ENCODE data around the gene THUMPD1.

The THUMPD1 gene

GRCh38 chr16:20735490-20735889, 6.1 kb downstream of the THUMPD1 start:
- no peaks in the 10 kb centered on the region for H3K79me1 ChIP-seq (ENCODE audit: low read depth, low read length)
- H3K9me3 ChIP-seq (replicated peaks in 1 of 2; ENCODE audit: control insufficient read depth in 2 of 2, insufficient read depth in 1 of 2, low read depth in 1 of 2, low read length in 2 of 2) = no peaks in the 10 kb centered on the region
- H3K36me3 ChIP-seq (replicated peaks in 1 of 2; ENCODE audit: control insufficient read depth in 2 of 2, insufficient read depth in 2 of 2, low read length in 2 of 2) = peaks cover 16 to 64% of the 10 kb centered on the region in 2 donors
- no peak overlapping the region for H2BK120ac ChIP-seq (ENCODE audit: low read depth, low read length)
- H2BK12ac ChIP-seq (ENCODE audit: low read length) = no peak overlapping the region
- no peak overlapping the region for H3K4me2 ChIP-seq (ENCODE audit: insufficient read depth, low read length, poor library complexity, severe bottlenecking)
- H3K27ac ChIP-seq (replicated peaks; ENCODE audit: low read length) = no peak overlapping the region
- H3K4me1 ChIP-seq (ENCODE audit: control insufficient read depth in 2 of 2, insufficient read depth in 1 of 2, low read depth in 1 of 2, low read length in 2 of 2) = peaks cover 3% of the 10 kb centered on the region in 2 donors
- H3K4me3 ChIP-seq (ENCODE audit: low read length in 2 of 2) = no peak overlapping the region
- H3K9ac ChIP-seq (ENCODE audit: low read depth, low read length, poor library complexity) = no peak overlapping the region
- no peak for DNase-seq (ENCODE audit: low spot score)
- H2AK5ac ChIP-seq (ENCODE audit: low read depth, low read length) = no peak overlapping the region
- H3K18ac ChIP-seq (ENCODE audit: low read length) = no peak overlapping the region
- no peaks in the 10 kb centered on the region for H3K27me3 ChIP-seq (ENCODE audit: control insufficient read depth in 3 of 3, insufficient read depth in 3 of 3, low read depth in 1 of 3, low read length in 3 of 3)
- no peak overlapping the region for H3K23ac ChIP-seq (ENCODE audit: low read depth, low read length, poor library complexity)
- no peak overlapping the region for H2AFZ ChIP-seq (ENCODE audit: low read length)
- no peak overlapping the region for H2BK5ac ChIP-seq (ENCODE audit: low read length)
- no peak overlapping the region for H4K8ac ChIP-seq (ENCODE audit: low read depth, low read length)
- no CpG with 5 or more reads among the region's 1 CpG for WGBS, 2 donors (ENCODE audit: extremely low coverage in 2 of 2, insufficient read length in 2 of 2, insufficient replicate concordance in 1 of 2)
- H3K14ac ChIP-seq (ENCODE audit: low read length) = no peak overlapping the region
- no peak overlapping the region for H2BK15ac ChIP-seq (ENCODE audit: low read length)
- H3K4ac ChIP-seq (ENCODE audit: low read length) = no peak overlapping the region
- H4K91ac ChIP-seq (ENCODE audit: low read depth, low read length, poor library complexity) = no peak overlapping the region

GRCh38 chr16:20734782-20735181, 6.8 kb downstream of the THUMPD1 start:
- Histone ChIP-seq H3K27me3 (ENCODE audit: control insufficient read depth in 3 of 3, insufficient read depth in 3 of 3, low read depth in 1 of 3, low read length in 3 of 3) (no peaks in the 10 kb centered on the region), H2BK5ac (ENCODE audit: low read length) (no peak overlapping the region), H3K9me3 (replicated peaks in 1 of 2; ENCODE audit: control insufficient read depth in 2 of 2, insufficient read depth in 1 of 2, low read depth in 1 of 2, low read length in 2 of 2) (no peaks in the 10 kb centered on the region), H4K8ac (ENCODE audit: low read depth, low read length) (no peak overlapping the region), H3K27ac (replicated peaks; ENCODE audit: low read length) (no peak overlapping the region), H2BK15ac (ENCODE audit: low read length) (no peak overlapping the region), H2AFZ (ENCODE audit: low read length) (no peak overlapping the region), H3K36me3 (replicated peaks in 1 of 2; ENCODE audit: control insufficient read depth in 2 of 2, insufficient read depth in 2 of 2, low read length in 2 of 2) (peaks cover 16 to 60% of the 10 kb centered on the region in 2 donors), H3K9ac (ENCODE audit: low read depth, low read length, poor library complexity) (no peak overlapping the region), H3K4me2 (ENCODE audit: insufficient read depth, low read length, poor library complexity, severe bottlenecking) (no peak overlapping the region), H2AK5ac (ENCODE audit: low read depth, low read length) (no peak overlapping the region), H3K4ac (ENCODE audit: low read length) (no peak overlapping the region), H3K4me1 (ENCODE audit: control insufficient read depth in 2 of 2, insufficient read depth in 1 of 2, low read depth in 1 of 2, low read length in 2 of 2) (no peaks in the 10 kb centered on the region), H3K79me1 (ENCODE audit: low read depth, low read length) (no peaks in the 10 kb centered on the region), H3K4me3 (ENCODE audit: low read length in 2 of 2) (no peak overlapping the region), H2BK12ac (ENCODE audit: low read length) (no peak overlapping the region), H2BK120ac (ENCODE audit: low read depth, low read length) (no peak overlapping the region), H4K91ac (ENCODE audit: low read depth, low read length, poor library complexity) (no peak overlapping the region), H3K18ac (ENCODE audit: low read length) (no peak overlapping the region), H3K23ac (ENCODE audit: low read depth, low read length, poor library complexity) (no peak overlapping the region), H3K14ac (ENCODE audit: low read length) (no peak overlapping the region)
- DNase-seq (ENCODE audit: low spot score) = no peak
- WGBS, 2 donors (ENCODE audit: extremely low coverage in 2 of 2, insufficient read length in 2 of 2, insufficient replicate concordance in 1 of 2) = no CpG with 5 or more reads among the region's 3 CpGs

GRCh38 chr16:20734056-20734455, 7.6 kb downstream of the THUMPD1 start:
- H2BK5ac ChIP-seq (ENCODE audit: low read length) = no peak overlapping the region
- no peak overlapping the region for H3K27ac ChIP-seq (replicated peaks; ENCODE audit: low read length)
- no peak overlapping the region for H4K8ac ChIP-seq (ENCODE audit: low read depth, low read length)
- H2BK120ac ChIP-seq (ENCODE audit: low read depth, low read length) = no peak overlapping the region
- H3K9me3 ChIP-seq (replicated peaks in 1 of 2; ENCODE audit: control insufficient read depth in 2 of 2, insufficient read depth in 1 of 2, low read depth in 1 of 2, low read length in 2 of 2) = no peaks in the 10 kb centered on the region
- H3K18ac ChIP-seq (ENCODE audit: low read length) = no peak overlapping the region
- H3K4me3 ChIP-seq (ENCODE audit: low read length in 2 of 2) = no peak overlapping the region
- no peak overlapping the region for H2AK5ac ChIP-seq (ENCODE audit: low read depth, low read length)
- no peak overlapping the region for H3K14ac ChIP-seq (ENCODE audit: low read length)
- H3K36me3 ChIP-seq (replicated peaks in 1 of 2; ENCODE audit: control insufficient read depth in 2 of 2, insufficient read depth in 2 of 2, low read length in 2 of 2) = peaks cover 16 to 54% of the 10 kb centered on the region in 2 donors
- H3K4me2 ChIP-seq (ENCODE audit: insufficient read depth, low read length, poor library complexity, severe bottlenecking) = no peak overlapping the region
- H4K91ac ChIP-seq (ENCODE audit: low read depth, low read length, poor library complexity) = no peak overlapping the region
- H3K4me1 ChIP-seq (ENCODE audit: control insufficient read depth in 2 of 2, insufficient read depth in 1 of 2, low read depth in 1 of 2, low read length in 2 of 2) = no peaks in the 10 kb centered on the region
- H3K23ac ChIP-seq (ENCODE audit: low read depth, low read length, poor library complexity) = no peak overlapping the region
- H2BK12ac ChIP-seq (ENCODE audit: low read length) = no peak overlapping the region
- no peak overlapping the region for H2BK15ac ChIP-seq (ENCODE audit: low read length)
- WGBS, 2 donors (ENCODE audit: extremely low coverage in 2 of 2, insufficient read length in 2 of 2, insufficient replicate concordance in 1 of 2) = 100% methylated on average over 1 of the region's 3 CpGs; no CpG with 5 or more reads in 1 of the 2 donors
- no peak for DNase-seq (ENCODE audit: low spot score)
- no peak overlapping the region for H3K4ac ChIP-seq (ENCODE audit: low read length)
- H2AFZ ChIP-seq (ENCODE audit: low read length) = no peak overlapping the region
- no peaks in the 10 kb centered on the region for H3K79me1 ChIP-seq (ENCODE audit: low read depth, low read length)
- H3K9ac ChIP-seq (ENCODE audit: low read depth, low read length, poor library complexity) = no peak overlapping the region
- no peaks in the 10 kb centered on the region for H3K27me3 ChIP-seq (ENCODE audit: control insufficient read depth in 3 of 3, insufficient read depth in 3 of 3, low read depth in 1 of 3, low read length in 3 of 3)

- Histone ChIP-seq H4K8ac (ENCODE audit: low read depth, low read length) (no peak overlapping the region), H4K91ac (ENCODE audit: low read depth, low read length, poor library complexity) (no peak overlapping the region), H3K4ac (ENCODE audit: low read length) (no peak overlapping the region), H3K27ac (replicated peaks; ENCODE audit: low read length) (no peak overlapping the region), H3K36me3 (replicated peaks in 1 of 2; ENCODE audit: control insufficient read depth in 2 of 2, insufficient read depth in 2 of 2, low read length in 2 of 2) (peaks cover 0 to 5% of the 10 kb centered on the region in 2 donors), H3K9ac (ENCODE audit: low read depth, low read length, poor library complexity) (no peak overlapping the region), H3K4me3 (ENCODE audit: low read length in 2 of 2) (no peak overlapping the region), H3K4me1 (ENCODE audit: control insufficient read depth in 2 of 2, insufficient read depth in 1 of 2, low read depth in 1 of 2, low read length in 2 of 2) (no peaks in the 10 kb centered on the region), H2BK15ac (ENCODE audit: low read length) (no peak overlapping the region), H2BK12ac (ENCODE audit: low read length) (no peak overlapping the region), H3K14ac (ENCODE audit: low read length) (no peak overlapping the region), H2AFZ (ENCODE audit: low read length) (no peak overlapping the region), H2AK5ac (ENCODE audit: low read depth, low read length) (no peak overlapping the region), H3K4me2 (ENCODE audit: insufficient read depth, low read length, poor library complexity, severe bottlenecking) (no peak overlapping the region), H3K9me3 (replicated peaks in 1 of 2; ENCODE audit: control insufficient read depth in 2 of 2, insufficient read depth in 1 of 2, low read depth in 1 of 2, low read length in 2 of 2) (peaks cover 0 to 2% of the 10 kb centered on the region in 2 donors), H2BK120ac (ENCODE audit: low read depth, low read length) (no peak overlapping the region), H2BK5ac (ENCODE audit: low read length) (no peak overlapping the region), H3K18ac (ENCODE audit: low read length) (no peak overlapping the region), H3K27me3 (ENCODE audit: control insufficient read depth in 3 of 3, insufficient read depth in 3 of 3, low read depth in 1 of 3, low read length in 3 of 3) (no peaks in the 10 kb centered on the region), H3K23ac (ENCODE audit: low read depth, low read length, poor library complexity) (no peak overlapping the region), H3K79me1 (ENCODE audit: low read depth, low read length) (no peaks in the 10 kb centered on the region)
- WGBS, 2 donors (ENCODE audit: extremely low coverage in 2 of 2, insufficient read length in 2 of 2, insufficient replicate concordance in 1 of 2) = no CpG with 5 or more reads among the region's 3 CpGs
- DNase-seq (ENCODE audit: low spot score) = no peak
These were observed 12.5 kb downstream of the THUMPD1 start for GRCh38 chr16:20729141-20729540.
